ENCODE measurements around the gene PELI1.

- TF ChIP-seq POLR2A (IDR thresholded peaks at IDR 0.05) (no peak), CTCF (IDR thresholded peaks at IDR 0.05) (no peak)
Measured at GRCh38 chr2:64175419-64176197, 31.4 kb upstream of the PELI1 start.
